ENCODE measurements around the gene DENND6B. TPM values are rescaled to one million over a fixed set of nuclear protein-coding genes. Genes with fewer than 3 reads are reported as not detected.
"Not testable (repeated sequence)": the region's sequence is repeated elsewhere in the genome, so short reads cannot be mapped to it uniquely, and the experiment has no call there.

Gene DENND6B
- total RNA-seq, 1 experiment from 2014 or later = 3.5 TPM

- DNase-seq (ENCODE audit: low read depth) = not testable (repeated sequence)
Measured at GRCh38 chr22:50273781-50274180, 53.0 kb downstream of the DENND6B start.

GRCh38 chr22:50273352-50273751 is 53.5 kb downstream of the DENND6B start:
- not testable (repeated sequence) for DNase-seq (ENCODE audit: low read depth)

GRCh38 chr22:50272044-50272802 is 54.6 kb downstream of the DENND6B start:
- DNase-seq (ENCODE audit: low read depth) = no peak

GRCh38 chr22:50271519-50271970 is 55.3 kb downstream of the DENND6B start:
- peak; percentile 41 for DNase-seq (ENCODE audit: low read depth)

- DNase-seq (ENCODE audit: low read depth) = peak; percentile 63
Measured at GRCh38 chr22:50270666-50271394, 56.0 kb downstream of the DENND6B start.

- no peak for DNase-seq (ENCODE audit: low read depth)
Measured at GRCh38 chr22:50269970-50270665, 56.7 kb downstream of the DENND6B start, which contains the start of gene MAPK11. TSS of gene MAPK11 (minus strand) at chr22:50270380. CDS start at chr22:50270292, 88 bp downstream.

- DNase-seq (ENCODE audit: low read depth) = no peak
Measured at GRCh38 chr22:50269573-50269969, 57.2 kb downstream of the DENND6B start.

GRCh38 chr22:50268655-50269113 is 58.1 kb downstream of the DENND6B start:
- no peak for DNase-seq (ENCODE audit: low read depth)

- DNase-seq (ENCODE audit: low read depth) = no peak
Measured at GRCh38 chr22:50267591-50268390, 59.0 kb downstream of the DENND6B start.

GRCh38 chr22:50266994-50267393 is 59.8 kb downstream of the DENND6B start:
- no peak for DNase-seq (ENCODE audit: low read depth)

- DNase-seq (ENCODE audit: low read depth) = no peak
Measured at GRCh38 chr22:50264946-50265669, 61.7 kb downstream of the DENND6B start.

- no peak for DNase-seq (ENCODE audit: low read depth)
Measured at GRCh38 chr22:50264104-50264745, 62.6 kb downstream of the DENND6B start.

- DNase-seq (ENCODE audit: low read depth) = no peak
Measured at GRCh38 chr22:50262973-50263617, 63.7 kb downstream of the DENND6B start.

- no peak for DNase-seq (ENCODE audit: low read depth)
Measured at GRCh38 chr22:50262460-50262911, 64.3 kb downstream of the DENND6B start.

GRCh38 chr22:50261615-50262459 is 65.0 kb downstream of the DENND6B start, which contains the start of gene MAPK12:
TSS of gene MAPK12 (minus strand) at chr22:50261683. CDS start at chr22:50261509, 174 bp downstream.
- no peak for DNase-seq (ENCODE audit: low read depth)

- no peak for DNase-seq (ENCODE audit: low read depth)
Measured at GRCh38 chr22:50260801-50261614, 65.8 kb downstream of the DENND6B start.

- DNase-seq (ENCODE audit: low read depth) = no peak
Measured at GRCh38 chr22:50260434-50260800, 66.4 kb downstream of the DENND6B start.

Data from LHCN-M2 (cell line).